GM18951 (cell line): ENCODE results near the gene HIVEP2.

Source experiments
- POLR2A ChIP-seq: IDR thresholded peaks from 4 replicates; pipeline ENCODE4 v1.6.1; 2011; ENCODE audit warnings: mild to moderate bottlenecking; ENCODE audit not compliant: insufficient read length, insufficient read depth; ENCODE audit errors: extremely low read depth
- in situ Hi-C: fragments of 300-500 bp; cut with MboI; formaldehyde crosslinking; loops from one replicate; pipeline ENCODE4 v1.12.0; 2022; ENCODE audit warnings: low sequenced_read_pairs, mixed read lengths, inconsistent platforms; ENCODE audit not compliant: unreplicated experiment

The HIVEP2 gene

GRCh38 chr6:142854589-142855488, 90.1 kb downstream of the HIVEP2 start:
- in situ Hi-C loops: no loop called here
- TF ChIP-seq POLR2A: no peak

DNA sequence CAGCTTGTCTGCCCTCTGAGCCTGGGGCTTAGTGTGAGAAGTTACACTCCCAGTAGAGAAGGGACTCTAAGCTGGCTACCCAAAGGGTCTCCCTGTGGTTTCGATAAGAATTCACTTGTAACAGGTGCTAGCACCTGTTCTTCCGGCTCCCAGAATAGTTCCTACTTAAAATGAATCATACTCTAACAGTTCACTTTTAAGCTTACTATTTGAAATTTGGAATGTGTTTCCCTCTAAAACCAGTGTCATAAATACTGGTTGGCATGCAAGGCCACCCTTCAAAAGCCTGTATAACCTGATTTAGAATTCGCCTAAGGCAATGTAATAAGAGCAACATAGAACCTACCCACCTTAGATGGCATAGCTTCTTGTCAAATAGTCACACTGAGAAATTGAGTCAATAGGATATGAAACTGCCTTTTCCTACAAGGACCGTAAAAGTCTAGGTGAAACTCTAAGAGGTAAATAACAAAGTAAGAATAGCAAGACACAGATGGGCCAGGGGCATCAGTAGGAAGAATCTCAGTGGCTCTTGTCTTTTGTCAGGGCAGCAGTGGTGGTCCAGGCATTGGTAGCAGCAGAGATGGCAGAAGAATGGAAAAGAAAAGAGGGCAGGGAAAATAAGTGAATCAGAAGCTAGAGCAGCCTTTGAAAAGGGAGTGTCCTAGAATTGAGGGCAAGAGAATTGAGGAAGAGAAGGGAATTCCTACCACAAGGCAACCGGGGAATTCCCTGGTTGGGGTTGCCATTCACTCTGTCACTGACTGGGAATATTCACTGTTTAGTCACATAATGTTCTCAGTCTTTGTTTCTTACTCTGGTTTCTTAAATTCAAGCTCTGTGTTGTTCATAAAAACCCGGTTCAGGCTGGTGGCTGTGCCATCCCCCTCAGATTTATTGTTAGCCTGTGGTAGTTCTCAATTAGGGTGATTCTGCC, 91.5 kb downstream of the HIVEP2 start:
- no peak for TF ChIP-seq POLR2A
- in situ Hi-C loops: no loop called here

GRCh38 chr6:142851601-142852000, 93.4 kb downstream of the HIVEP2 start:
- TF ChIP-seq POLR2A: no peak
- in situ Hi-C loops: no loop called here

GRCh38 chr6:142850679-142851423, 94.1 kb downstream of the HIVEP2 start:
- in situ Hi-C loops: no loop called here
- TF ChIP-seq POLR2A: no peak

DNA sequence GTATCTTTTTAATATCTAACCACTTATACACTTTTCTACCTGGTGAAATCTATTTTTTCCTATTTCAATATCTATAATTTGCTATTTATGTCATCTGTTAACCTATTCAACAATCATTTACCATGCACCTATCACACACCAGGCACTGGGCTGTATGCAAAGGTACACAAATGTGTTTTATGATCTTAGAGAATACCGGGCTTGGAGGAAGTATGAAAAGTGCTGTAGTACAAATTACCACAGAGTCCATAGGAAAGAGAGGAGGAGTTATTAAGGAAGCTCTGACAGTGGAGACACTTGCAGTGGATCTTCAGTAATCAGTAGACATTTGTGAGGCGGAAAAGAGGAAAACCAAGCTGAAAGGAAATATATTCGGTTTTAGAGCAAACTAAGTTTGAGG, 96.0 kb downstream of the HIVEP2 start:
- no peak for TF ChIP-seq POLR2A
- in situ Hi-C loops: no loop called here

DNA sequence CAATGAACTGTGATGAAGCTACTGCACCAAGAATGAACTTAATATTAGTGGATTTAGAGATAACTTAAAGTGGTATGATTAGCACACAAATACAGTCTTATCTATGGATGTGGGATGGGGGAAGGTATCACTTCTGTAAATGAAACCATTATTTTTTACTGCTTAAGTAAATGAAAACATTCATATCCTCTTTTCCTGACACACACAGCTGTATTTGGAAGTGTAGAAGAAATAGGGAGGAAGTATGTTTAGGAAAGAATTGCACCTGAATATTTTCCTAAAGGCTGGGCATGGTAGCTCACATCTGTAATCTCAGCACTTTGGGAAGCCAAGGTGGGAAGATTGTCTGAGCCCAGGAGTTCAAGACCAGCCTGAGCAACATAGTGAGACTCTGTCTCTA, 96.8 kb downstream of the HIVEP2 start:
- in situ Hi-C loops: no loop called here
- TF ChIP-seq POLR2A: no peak

- in situ Hi-C loops: no loop called here
- no peak for TF ChIP-seq POLR2A
These were observed 98.1 kb downstream of the HIVEP2 start for GRCh38 chr6:142846883-142847287.

- TF ChIP-seq POLR2A: no peak
- in situ Hi-C loops: no loop called here
These were observed 98.5 kb downstream of the HIVEP2 start for GRCh38 chr6:142846459-142846831.

GRCh38 chr6:142845624-142846458, 99.1 kb downstream of the HIVEP2 start:
- in situ Hi-C loops: no loop called here
- no peak for TF ChIP-seq POLR2A

DNA sequence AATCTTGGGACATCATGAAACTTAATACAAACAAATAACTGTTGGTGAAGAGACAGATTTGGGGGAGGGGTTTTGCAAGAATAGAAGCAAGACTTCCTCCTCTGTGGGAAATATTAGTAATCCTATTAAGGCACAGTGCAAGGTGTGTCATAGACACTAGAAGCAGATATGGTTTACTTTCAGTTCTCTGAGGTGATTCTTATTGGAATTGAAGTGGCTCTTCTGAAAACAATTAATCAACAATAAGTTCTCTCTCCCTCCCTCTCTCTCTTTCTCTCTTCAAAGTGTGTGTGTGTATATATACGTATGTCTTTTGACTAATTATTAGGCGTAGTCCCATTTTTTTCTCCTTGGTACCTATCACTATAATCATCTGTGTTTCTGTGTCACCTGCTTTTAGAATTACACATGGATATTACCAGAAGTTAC, 99.8 kb downstream of the HIVEP2 start:
- TF ChIP-seq POLR2A: no peak
- in situ Hi-C loops: no loop called here

- in situ Hi-C loops: no loop called here
- no peak for TF ChIP-seq POLR2A
These were observed 100.8 kb downstream of the HIVEP2 start for GRCh38 chr6:142844065-142844755.

DNA sequence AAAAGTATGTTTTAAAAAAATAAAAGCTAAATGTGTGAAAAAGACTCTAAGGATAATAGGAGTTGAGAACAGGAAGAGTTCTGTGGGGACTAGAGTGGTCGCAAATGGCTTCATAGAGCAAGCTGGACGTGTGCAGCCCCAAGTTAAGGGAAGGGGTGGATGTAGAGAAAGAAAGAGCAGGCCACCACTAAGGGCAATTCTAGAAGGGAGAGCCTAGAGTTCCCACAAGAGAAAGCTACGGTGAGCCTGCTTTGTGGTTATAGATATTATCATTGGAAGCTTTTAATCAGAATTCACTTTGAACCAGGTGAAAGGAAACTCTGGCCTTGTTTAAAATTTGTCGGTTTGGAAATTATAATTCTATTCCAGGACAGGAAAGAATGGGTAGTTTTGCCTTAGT, 101.6 kb downstream of the HIVEP2 start:
- in situ Hi-C loops: no loop called here
- no peak for TF ChIP-seq POLR2A
